Measurements from ENCODE around the gene ATXN1.

ATXN1 gene

DNA sequence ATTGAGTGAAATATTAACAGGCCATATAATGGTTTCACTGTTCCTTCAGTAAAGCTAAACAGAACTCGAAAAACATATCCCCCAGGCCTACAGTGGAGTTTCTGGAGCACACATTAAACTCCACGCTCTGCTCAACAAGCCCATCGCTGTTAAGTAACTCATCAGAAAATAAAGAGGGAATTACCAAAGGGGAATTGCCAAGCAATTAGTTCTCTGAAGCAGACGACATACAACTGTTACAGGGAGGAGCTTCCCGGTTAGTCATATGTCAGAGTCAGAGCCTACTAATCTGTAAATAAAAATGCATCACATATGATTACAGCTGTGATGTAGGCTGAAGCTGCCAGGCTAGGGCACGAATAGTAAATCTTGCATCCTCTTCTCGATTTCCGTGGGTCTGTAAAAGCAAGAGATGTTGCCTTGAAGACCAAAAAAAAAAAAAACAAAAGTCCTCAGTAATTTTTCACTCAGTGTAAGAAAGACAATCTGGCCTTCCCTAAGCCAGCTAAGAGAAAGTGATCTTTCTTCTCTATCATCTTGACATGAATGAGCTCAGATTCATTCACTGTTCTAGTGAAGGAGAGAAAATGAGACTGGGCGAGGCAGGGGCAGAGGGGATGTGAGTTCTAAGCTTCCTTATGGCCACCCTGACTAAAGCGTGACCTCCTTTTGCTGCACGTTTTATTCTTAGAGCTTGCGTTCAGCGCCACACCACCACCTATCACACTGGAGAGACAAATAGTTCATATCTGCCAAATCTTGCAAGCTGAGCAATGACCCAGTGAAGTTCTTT, 13.8 kb downstream of the ATXN1 start:
- no peak for DNase-seq (ENCODE audit: extremely low read depth in 1 of 2, low read depth in 1 of 2)

DNA sequence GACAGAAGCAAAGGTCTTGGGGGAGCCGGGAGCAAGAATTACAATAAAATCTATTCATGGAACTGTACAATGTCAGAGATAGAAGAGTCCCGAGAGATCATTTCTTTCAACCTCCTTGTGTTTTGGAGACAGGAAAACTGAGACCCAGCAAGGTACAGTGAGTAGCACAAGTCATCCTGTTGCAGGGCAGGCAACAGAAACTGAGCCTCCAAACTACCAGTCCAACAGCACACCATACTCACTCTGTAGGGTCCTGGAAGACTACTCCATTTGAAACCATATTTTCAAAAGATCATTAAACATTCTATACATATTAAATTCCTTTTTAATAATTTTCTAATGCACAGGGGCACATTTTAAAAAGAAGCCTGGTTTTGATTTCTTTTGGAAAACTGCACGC, 14.4 kb downstream of the ATXN1 start:
- DNase-seq (ENCODE audit: extremely low read depth in 1 of 2, low read depth in 1 of 2), result no peak

DNA sequence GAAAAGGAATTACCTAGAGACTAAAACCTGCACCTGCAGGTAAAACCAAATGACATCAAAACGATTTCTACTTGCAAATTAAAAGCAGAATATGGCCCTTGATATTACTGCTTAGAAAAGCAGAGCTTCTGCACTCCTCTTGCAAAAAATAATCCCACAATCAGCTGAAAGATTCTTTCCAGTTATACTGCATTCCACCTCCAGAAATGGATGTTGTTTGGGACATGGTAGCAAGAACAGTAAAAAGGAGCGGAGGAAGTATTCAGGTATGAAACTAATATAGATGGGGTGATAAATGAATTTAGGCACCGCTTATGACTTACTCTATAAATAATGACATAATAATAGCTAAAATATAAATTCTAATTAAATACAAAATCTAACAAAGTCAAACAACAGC, 14.9 kb downstream of the ATXN1 start:
- no peak for DNase-seq (ENCODE audit: extremely low read depth in 1 of 2, low read depth in 1 of 2)

DNA sequence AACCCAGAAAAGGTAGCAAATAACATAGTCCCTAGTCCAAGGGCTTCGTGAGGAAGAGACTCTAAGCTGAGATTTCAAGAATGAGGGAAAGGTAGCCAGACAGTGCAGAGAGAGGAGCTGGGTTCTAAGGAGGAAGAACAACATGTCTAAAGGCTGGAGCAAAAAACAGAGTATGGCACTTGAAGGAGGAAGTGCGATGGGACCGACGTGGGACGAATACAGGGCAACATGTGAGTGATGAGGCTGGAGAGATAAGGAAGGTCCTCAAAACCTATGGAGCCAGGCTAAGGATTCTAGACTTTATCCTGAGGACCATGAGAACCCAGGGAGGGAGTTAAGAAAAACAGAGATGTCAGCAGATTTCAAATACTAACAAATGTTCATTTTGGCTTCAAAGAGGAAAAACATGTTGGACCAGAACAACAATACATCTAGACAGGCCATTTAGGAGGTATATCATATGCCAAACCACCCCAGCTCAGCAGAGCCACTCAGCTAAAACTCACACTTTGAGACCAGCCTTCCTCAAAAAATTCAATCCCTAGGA, 17.5 kb downstream of the ATXN1 start:
- DNase-seq (ENCODE audit: extremely low read depth in 1 of 2, low read depth in 1 of 2), result no peak

DNA sequence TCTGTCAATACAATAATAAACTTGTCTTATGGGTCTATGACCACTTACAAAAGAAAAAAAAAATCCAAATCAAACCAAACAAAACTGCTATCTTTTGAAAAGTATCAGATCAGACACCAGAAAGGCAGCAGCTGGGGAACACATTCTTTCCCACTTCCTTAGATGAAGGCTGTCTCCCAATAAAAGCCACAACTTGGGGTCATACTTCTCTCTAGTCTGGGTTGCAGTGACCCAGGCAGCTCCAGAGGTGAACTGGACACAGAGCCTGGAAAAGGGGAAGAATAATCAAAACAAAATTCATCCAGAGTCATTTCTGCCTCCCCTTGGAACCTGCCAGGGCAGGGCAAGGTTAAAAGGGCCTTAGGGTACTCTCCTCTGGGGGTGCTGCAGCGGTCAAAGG, 19.1 kb downstream of the ATXN1 start:
- no peak for DNase-seq (ENCODE audit: extremely low read depth in 1 of 2, low read depth in 1 of 2)

DNA sequence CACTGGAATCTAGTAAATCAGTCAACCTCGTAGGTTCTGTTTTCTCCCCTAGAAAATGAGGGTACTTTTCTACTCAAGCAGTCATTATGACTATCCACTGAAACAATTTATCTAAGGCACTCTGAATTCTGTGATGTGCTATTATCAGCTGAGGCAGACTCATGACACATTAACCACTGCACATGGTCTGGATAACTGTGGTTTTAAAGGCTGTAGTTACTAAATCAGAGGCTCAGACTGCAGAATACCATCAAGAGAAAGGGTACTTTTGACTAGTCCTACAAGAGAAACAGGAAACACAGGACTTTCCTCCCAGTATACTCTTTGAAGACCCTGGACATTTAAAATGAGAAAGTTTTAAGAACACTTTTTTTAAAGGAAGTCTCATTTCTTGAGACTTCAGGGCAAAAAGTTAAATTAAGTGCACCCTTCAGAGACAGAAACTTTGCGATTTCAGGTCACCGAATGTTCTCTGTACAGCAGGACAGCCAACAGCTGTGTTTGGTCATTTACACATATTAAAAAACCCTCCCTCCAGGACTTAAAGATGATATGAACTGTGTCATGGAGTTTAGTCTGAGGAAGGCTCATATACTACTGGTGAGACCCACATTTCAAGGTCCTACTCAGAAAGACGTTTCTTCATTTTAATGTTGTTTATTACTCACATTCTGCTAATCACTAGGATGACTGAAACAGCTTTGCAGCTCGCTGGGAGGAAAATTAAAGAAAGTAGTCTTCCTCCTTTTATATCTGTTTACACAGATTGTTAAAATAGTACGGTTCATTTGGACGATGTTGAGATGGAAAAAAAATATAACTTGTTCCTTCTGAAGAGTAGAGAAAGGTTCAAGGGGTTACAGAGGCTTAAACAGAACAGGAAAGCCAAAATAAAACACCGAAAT, 19.9 kb downstream of the ATXN1 start:
- DNase-seq (ENCODE audit: extremely low read depth in 1 of 2, low read depth in 1 of 2), result no peak

DNA sequence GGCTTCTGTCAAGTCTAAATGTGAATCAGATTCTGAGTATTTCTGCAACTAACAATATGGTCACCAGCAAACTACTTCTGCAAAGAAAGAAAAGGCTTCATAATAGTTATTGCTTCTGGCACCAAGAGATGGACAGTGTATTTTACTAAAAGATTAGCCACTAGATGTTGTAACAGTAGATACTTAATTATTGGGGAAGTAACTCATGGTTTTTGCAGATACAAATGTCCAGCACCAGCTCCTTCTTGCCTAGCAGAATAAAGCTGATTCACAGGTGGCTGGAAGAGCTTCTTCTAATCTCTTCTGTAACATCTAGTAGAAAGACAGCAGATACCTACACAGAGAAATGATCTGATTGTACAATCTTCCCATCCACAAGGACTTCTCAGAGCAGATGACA, 21.2 kb downstream of the ATXN1 start:
- DNase-seq (ENCODE audit: extremely low read depth in 1 of 2, low read depth in 1 of 2), result no peak

DNA sequence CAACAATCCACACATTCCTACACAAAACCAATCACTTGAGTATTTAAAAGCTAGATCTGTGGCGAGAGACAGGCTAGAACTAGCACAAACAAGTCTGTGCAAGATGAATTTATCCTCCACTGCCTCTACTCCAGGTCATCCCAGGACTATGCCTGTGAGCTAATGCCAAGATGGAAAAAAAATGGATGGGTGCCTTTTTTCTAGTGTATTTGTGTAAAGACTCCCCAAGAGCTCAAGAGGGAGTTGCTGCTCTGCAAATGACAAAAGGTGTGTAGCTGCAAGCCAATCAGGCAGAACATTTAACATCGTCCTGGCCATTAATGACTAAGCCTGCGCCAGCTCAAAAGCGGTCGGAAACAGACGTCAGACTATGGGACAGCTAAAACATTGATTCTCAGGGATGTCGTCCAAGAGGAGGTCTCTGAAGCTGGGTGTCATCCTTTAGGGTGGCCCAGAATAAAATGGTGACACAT, 21.9 kb downstream of the ATXN1 start:
- DNase-seq (ENCODE audit: extremely low read depth in 1 of 2, low read depth in 1 of 2), result no peak

DNA sequence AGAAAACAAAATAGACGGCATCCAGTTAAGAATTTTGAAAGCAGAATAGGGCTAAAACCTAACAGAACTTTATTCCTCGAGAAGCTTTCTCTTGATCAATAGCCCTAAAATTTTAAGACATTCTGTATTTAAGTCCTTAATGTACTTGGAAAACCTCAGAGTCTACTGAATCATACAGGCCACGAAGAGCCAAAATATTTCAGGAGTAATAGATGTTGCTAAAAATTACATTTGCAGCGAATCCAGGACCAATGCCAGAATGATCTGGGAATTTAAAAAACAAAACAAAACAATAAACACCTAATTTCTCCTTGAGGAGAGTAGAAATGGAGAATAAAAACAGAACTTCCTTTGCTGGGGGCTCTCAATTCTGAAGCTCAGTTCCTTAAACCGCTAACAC, 23.3 kb downstream of the ATXN1 start:
- DNase-seq (ENCODE audit: extremely low read depth in 1 of 2, low read depth in 1 of 2), result no peak

DNA sequence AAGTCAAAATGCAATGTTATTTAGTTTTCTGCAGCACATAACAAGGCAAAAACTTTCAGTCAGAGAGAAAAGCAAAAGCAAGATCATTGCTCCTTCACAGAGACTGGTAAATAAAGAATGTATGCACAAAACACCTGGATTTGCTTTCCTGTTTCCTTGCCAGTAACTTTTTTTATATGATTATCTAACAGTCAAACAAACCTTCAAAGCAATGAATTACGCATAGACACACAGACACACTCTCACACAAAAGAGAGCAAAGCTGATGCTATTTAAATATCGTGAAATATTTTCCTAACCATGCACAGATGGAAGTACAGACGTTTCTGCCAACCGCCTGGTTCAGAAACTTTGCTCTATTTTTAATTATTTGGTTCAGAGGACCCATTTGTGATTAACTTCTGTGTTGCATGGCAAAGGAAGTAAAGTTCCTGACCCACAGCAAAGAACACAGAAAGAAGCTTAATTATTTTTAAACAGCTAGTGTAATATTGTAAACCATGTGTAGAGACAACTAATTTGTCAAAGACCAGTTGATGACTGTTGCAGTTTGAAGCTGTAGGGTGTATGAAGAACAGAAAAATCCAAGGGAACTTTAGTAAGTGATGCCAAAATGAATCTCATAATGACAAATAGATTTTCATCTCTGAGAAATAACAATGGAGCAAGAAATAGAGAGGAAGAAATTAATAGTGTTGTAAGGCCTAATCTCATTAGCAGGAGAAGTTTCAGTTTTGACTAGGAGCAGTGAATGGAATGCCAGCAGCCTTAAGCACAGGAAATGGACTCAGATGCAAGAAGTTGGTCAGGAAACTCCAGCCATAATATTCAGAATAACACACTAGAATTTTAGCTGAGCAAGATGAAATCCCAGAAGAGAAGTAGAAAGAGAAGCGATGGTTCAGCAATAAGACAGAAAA, 24.1 kb downstream of the ATXN1 start:
- DNase-seq (ENCODE audit: extremely low read depth in 1 of 2, low read depth in 1 of 2), result no peak

DNA sequence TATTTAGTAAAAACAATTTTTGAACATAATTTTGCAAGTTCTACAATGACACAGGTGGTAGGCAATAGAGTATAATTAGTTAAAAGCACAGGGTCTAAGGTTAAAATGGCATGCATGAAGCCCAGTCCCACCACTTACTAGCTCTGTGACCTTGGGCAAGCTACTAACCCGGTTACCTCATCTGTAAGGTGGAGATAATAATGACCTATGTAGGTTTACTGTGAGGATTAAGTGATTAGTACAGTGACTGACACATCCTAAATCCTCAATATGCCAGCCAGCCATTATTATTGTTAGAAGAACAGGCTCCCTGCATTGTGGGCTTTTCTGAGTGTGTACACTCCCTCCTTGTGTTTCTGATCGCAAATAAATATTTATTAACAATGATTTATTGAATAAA, 26.2 kb downstream of the ATXN1 start:
- no peak for DNase-seq (ENCODE audit: extremely low read depth in 1 of 2, low read depth in 1 of 2)

DNA sequence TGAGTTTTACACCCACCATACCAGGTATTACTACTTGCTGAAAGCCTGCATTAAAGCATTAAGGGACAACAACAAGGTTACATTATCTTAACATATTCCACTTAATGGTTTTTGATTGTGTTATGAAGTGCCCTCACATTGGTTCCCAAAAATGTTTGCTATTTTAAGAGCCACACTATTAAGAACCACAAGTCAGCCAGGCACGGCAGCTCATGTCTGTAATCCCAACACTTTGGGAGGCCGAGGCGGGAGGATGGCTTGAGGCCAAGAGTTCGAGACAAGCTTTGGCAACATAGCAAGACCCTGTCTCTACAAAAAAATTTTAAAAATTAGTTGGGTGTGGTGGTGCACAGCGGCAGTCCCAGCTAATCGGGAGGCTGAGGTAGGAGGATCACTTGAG, 28.2 kb downstream of the ATXN1 start:
- no peak for DNase-seq (ENCODE audit: extremely low read depth in 1 of 2, low read depth in 1 of 2)

DNA sequence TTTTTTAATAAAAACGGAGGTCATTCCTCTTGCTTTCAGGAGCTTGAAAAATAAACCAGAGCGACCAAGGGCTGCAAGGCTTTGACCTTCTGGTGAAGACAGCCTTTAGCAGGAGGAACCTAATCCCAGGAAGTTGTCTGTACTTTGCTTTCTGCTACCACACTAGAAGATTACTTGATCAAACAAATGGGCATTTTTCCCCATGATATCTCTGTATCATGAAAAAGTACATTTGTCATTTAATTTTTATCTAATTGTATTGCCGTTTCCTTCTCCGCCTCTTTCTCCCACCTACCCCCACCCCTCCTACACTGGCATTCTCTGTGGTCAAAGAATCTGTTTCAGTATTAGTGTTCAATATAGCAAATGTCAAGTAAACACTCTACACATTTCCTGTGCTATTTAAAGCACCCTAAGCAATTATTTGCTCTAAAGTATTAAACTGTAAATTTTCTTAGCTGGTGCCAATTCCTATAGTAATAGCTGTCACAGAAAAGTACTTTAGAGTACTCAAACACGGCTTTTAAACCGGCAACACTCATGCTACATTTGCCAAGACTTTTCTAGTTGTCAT, 29.7 kb downstream of the ATXN1 start:
- DNase-seq (ENCODE audit: extremely low read depth in 1 of 2, low read depth in 1 of 2), result no peak

DNA sequence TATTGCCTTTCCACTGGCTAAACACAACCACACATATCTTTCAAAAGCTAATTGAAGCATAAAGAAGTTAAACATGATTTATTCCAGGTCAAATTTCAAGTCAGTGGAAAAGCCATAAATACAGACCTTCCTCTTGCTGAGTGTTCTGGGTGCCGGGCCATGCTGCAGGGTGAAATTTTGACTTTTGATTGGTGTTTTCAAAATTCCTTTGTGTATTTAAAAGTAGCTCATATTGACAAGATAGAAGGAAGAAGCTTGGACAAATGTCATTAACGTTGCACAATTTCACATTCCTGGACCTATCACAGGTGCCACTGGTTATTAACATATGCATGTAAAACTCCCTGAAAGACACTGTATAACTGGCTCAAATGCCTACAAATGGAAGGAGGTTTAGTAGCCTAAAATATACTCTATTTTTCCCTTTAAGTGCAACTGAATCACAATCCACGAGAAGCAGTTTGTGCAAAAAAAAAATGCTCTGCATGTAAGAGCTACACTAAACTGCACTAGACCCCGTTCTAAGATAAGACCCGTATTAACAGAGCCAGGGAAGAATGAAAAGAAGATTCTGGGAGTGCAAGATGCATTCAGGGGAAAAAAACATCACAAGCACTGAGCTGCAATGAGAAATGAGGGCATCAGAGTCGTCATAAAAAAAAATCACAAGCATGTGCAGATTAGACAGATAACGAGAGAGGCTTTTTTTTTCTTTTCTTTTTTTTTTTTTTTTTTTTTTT, 30.4 kb downstream of the ATXN1 start:
- no peak for DNase-seq (ENCODE audit: extremely low read depth in 1 of 2, low read depth in 1 of 2)

DNA sequence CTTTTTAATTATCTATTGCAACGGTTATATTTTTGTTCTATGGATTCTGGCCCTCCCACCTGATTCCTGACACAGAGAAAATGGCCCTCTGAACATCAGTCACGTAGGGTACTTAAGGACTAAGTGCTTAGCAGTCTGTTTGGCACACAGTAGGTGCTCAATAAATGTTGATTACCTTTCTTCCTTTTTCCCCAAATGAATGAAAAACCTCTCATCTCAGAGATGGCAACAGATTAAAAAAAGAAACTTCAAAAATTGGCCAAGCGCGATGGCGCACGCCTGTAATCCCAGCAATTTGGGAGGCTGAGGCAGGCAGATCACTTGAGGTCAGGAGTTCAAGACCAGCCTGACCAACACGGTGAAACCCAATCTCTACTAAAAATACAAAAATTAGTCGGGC, 31.5 kb downstream of the ATXN1 start:
- DNase-seq (ENCODE audit: extremely low read depth in 1 of 2, low read depth in 1 of 2), result no peak

DNA sequence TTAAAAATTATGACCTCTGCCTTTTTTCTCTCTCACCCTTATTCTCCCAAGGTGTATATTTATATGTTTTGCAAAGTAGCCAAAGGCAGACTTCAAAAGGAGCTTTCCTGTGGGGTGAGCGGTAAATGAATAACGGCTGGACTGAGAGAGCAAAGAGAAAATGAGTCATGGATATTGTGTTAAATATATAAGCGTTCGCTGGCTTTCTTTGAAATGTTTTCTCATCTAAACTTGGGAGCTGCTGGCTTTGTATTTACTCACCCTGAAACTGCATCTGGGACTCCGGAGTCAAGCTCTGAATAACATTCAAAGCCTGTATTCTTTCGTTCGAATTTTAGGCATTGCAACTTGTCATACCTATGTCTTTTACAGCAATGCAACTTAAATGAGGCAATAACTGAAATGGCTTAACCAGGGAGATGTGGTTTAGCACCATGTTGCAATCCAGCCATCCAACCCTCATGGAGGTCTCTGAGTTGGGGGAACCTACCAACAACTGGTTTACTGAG, 32.0 kb downstream of the ATXN1 start:
- DNase-seq (ENCODE audit: extremely low read depth in 1 of 2, low read depth in 1 of 2), result no peak

DNA sequence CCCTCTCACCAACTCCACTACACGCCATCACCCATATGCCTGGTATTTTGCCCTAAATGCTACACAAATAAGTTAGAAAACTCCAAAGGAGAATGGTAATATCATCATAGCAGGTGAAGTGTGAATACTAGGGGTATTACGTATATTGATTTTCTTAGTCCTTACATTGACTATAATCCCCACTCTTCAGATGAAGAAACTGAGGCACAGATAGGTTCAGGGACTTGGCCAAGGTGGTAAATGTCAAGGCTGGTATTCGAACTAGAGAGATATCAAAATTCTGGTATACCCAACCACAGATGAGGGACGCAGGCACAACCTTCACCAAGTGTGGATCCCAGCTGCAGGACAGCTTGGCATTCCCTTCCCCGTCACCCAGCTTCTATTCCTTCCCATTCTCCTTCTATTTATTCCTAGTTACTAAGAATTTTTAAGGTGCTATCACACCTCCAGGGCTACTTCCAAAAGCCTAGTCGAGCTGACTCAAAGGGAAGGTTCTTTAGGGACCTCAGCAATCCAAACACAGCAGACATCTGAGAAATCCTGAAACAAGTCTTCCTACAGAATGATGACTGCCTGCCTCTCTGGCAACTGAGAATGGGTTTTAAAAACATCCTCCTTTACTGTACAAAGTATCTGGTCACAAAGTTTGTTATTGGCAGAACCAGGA, 32.6 kb downstream of the ATXN1 start:
- DNase-seq (ENCODE audit: extremely low read depth in 1 of 2, low read depth in 1 of 2), result no peak

DNA sequence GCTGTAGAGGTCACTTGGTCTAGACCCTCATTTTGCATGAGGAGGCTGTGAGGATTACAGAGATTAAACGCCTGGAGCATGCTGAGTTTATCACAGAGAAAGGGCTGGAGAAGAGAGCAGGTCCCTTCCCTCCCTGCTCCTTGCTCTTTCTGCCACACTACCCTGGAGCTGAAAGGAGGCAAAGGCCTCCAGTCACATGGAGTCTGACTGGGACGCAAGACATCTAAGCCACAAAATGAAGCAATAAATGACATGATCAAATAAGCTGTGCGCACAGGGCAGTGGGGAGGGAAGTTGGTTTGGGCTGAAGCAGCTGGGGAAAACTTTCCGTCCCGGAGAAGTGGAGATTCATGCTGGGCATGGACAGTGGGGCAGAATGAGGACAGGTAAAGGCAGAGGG, 33.3 kb downstream of the ATXN1 start:
- DNase-seq (ENCODE audit: extremely low read depth in 1 of 2, low read depth in 1 of 2), result no peak

All from activated CD8-positive, alpha-beta memory T cell treated with anti-CD3 and anti-CD28 coated beads for 1 hour (primary cell).